IPS-20b (cell line): Measurements from ENCODE around the gene EPHA10.

ENCODE experiments used
- H3K27ac ChIP-seq: one replicate; pipeline ENCODE4 v1.5.1; 2013; ENCODE audit warnings: low read length
- H3K27me3 ChIP-seq: 2 replicates; pipeline ENCODE4 v1.6.1; 2013; ENCODE audit warnings: mild to moderate bottlenecking, low read length, inconsistent platforms; ENCODE audit not compliant: insufficient read depth
- H3K36me3 ChIP-seq: 2 replicates; pipeline ENCODE4 v1.6.1; 2013; ENCODE audit warnings: low read depth, mild to moderate bottlenecking, inconsistent platforms, low read length, moderate library complexity; ENCODE audit not compliant: insufficient read depth
- H3K4me1 ChIP-seq: 2 replicates; pipeline ENCODE4 v1.6.1; 2013; ENCODE audit warnings: mild to moderate bottlenecking, control low read depth, inconsistent platforms, low read length, moderate library complexity; ENCODE audit not compliant: insufficient read depth
- H3K4me3 ChIP-seq: 2 replicates; pipeline ENCODE4 v1.5.1; 2013; ENCODE audit warnings: mild to moderate bottlenecking, low read length, inconsistent platforms
- H3K9ac ChIP-seq: 2 replicates; pipeline ENCODE4 v1.6.1; 2013; ENCODE audit warnings: low read depth, mild to moderate bottlenecking, inconsistent platforms, low read length, moderate library complexity
- H3K9me3 ChIP-seq: 2 replicates; pipeline ENCODE4 v1.6.1; 2013; ENCODE audit warnings: mild to moderate bottlenecking, low read depth, low read length, inconsistent platforms; ENCODE audit not compliant: insufficient read depth

Gene EPHA10

GRCh38 chr1:37764888-37765441, at the start of gene EPHA10:
Gene EPHA10 (minus strand): TSS chr1:37765120. CDS start chr1:37765066, 54 bp downstream.
- H3K4me3 ChIP-seq: peak within 1 kb of the TSS; percentile 59; the same call in 1 of the 2 replicates

GRCh38 chr1:37814252-37814651, 49.3 kb upstream of the EPHA10 start:
- Histone ChIP-seq H3K27ac (no peak overlapping the region), H3K36me3 (peaks cover 50% of the 10 kb centered on the region), H3K27me3 (no peaks in the 10 kb centered on the region), H3K9me3 (no peaks in the 10 kb centered on the region), H3K4me3 (no peak overlapping the region), H3K9ac (no peak overlapping the region), H3K4me1 (peaks cover 1% of the 10 kb centered on the region; the same call in 1 of the 2 replicates)

More at GRCh38 chr1:37764888-37765441, at the start of gene EPHA10:
- Histone ChIP-seq H3K4me1 (peaks cover 6% of the 10 kb centered on the region; the same call in 1 of the 2 replicates), H3K27ac (no peak within 1 kb of the TSS), H3K9me3 (no peaks in the 10 kb centered on the region), H3K36me3 (no peaks in the 10 kb centered on the region), H3K9ac (no peak within 1 kb of the TSS), H3K27me3 (peaks cover 100% of the 10 kb centered on the region)

- Histone ChIP-seq H3K36me3 (peaks cover 46% of the 10 kb centered on the region), H3K9me3 (no peaks in the 10 kb centered on the region), H3K27me3 (no peaks in the 10 kb centered on the region), H3K9ac (no peak overlapping the region), H3K4me1 (peaks cover 5% of the 10 kb centered on the region; the same call in 1 of the 2 replicates), H3K27ac (no peak overlapping the region), H3K4me3 (no peak overlapping the region)
These were observed 48.7 kb upstream of the EPHA10 start for GRCh38 chr1:37813529-37814145.

- H3K9ac ChIP-seq: no peak overlapping the region
- no peaks in the 10 kb centered on the region for H3K27me3 ChIP-seq
- H3K36me3 ChIP-seq: peaks cover 42% of the 10 kb centered on the region
- H3K4me1 ChIP-seq: peaks cover 8% of the 10 kb centered on the region; the same call in 1 of the 2 replicates
- H3K4me3 ChIP-seq: no peak overlapping the region
- H3K27ac ChIP-seq: no peak overlapping the region
- H3K9me3 ChIP-seq: no peaks in the 10 kb centered on the region
These were observed 46.2 kb upstream of the EPHA10 start for GRCh38 chr1:37811027-37811655.

GRCh38 chr1:37809942-37810341, 45.0 kb upstream of the EPHA10 start:
- Histone ChIP-seq H3K9me3 (no peaks in the 10 kb centered on the region), H3K4me3 (no peak overlapping the region), H3K36me3 (peaks cover 43% of the 10 kb centered on the region), H3K4me1 (peaks cover 8% of the 10 kb centered on the region; the same call in 1 of the 2 replicates), H3K9ac (no peak overlapping the region), H3K27ac (no peak overlapping the region), H3K27me3 (no peaks in the 10 kb centered on the region)

- peak overlapping the region; percentile 76; the same call in 1 of the 2 replicates for H3K9ac ChIP-seq
- no peaks in the 10 kb centered on the region for H3K9me3 ChIP-seq
- peaks cover 8% of the 10 kb centered on the region; the same call in 1 of the 2 replicates for H3K4me1 ChIP-seq
- peak overlapping the region; percentile 100 for H3K4me3 ChIP-seq
- peaks cover 48% of the 10 kb centered on the region for H3K36me3 ChIP-seq
- H3K27me3 ChIP-seq: no peaks in the 10 kb centered on the region
- no peak overlapping the region for H3K27ac ChIP-seq
These were observed 43.7 kb upstream of the EPHA10 start for GRCh38 chr1:37808369-37809319.

- no peaks in the 10 kb centered on the region for H3K9me3 ChIP-seq
- H3K27ac ChIP-seq: peak within 1 kb of the TSS; percentile 17
- peak within 1 kb of the TSS; percentile 94; the same call in 1 of the 2 replicates for H3K9ac ChIP-seq
- peaks cover 8% of the 10 kb centered on the region; the same call in 1 of the 2 replicates for H3K4me1 ChIP-seq
- H3K27me3 ChIP-seq: no peaks in the 10 kb centered on the region
- H3K36me3 ChIP-seq: peaks cover 56% of the 10 kb centered on the region
- H3K4me3 ChIP-seq: peak within 1 kb of the TSS; percentile 100
These were observed 42.8 kb upstream of the EPHA10 start, which contains the start of the genes C1orf122 and YRDC for GRCh38 chr1:37807555-37808368. Gene C1orf122 (plus strand): TSS chr1:37807790. CDS start chr1:37808405, 615 bp downstream. Gene YRDC (minus strand): TSS chr1:37808208. CDS start chr1:37808180, 28 bp downstream.

- no peaks in the 10 kb centered on the region for H3K27me3 ChIP-seq
- H3K36me3 ChIP-seq: peaks cover 62% of the 10 kb centered on the region
These were observed 42.3 kb upstream of the EPHA10 start for GRCh38 chr1:37807220-37807554.

GRCh38 chr1:37802439-37802838, 37.5 kb upstream of the EPHA10 start:
- no peak overlapping the region for H3K27ac ChIP-seq
- no peaks in the 10 kb centered on the region for H3K27me3 ChIP-seq
- H3K4me3 ChIP-seq: no peak overlapping the region

More at GRCh38 chr1:37807220-37807554, 42.3 kb upstream of the EPHA10 start:
- Histone ChIP-seq H3K9me3 (no peaks in the 10 kb centered on the region), H3K4me3 (peak overlapping the region; percentile 100), H3K4me1 (peaks cover 8% of the 10 kb centered on the region; the same call in 1 of the 2 replicates), H3K27ac (peak overlapping the region; percentile 17), H3K9ac (peak overlapping the region; percentile 94; the same call in 1 of the 2 replicates)

GRCh38 chr1:37797750-37798345, 32.9 kb upstream of the EPHA10 start:
- Histone ChIP-seq H3K4me1 (peaks cover 5% of the 10 kb centered on the region; the same call in 1 of the 2 replicates), H3K36me3 (peaks cover 27% of the 10 kb centered on the region), H3K9me3 (no peaks in the 10 kb centered on the region), H3K4me3 (no peak overlapping the region), H3K27me3 (peaks cover 34% of the 10 kb centered on the region), H3K9ac (no peak overlapping the region), H3K27ac (no peak overlapping the region)

More at GRCh38 chr1:37802439-37802838, 37.5 kb upstream of the EPHA10 start:
- Histone ChIP-seq H3K36me3 (peaks cover 69% of the 10 kb centered on the region), H3K9me3 (no peaks in the 10 kb centered on the region), H3K9ac (no peak overlapping the region), H3K4me1 (0 out of 2 replicates have a peak, but pooled peaks cover 3% of the 10 kb centered on the region)
